Sigmoid colon (tissue), 3 donors: ENCODE results near the gene ATG5.

Experiments
- POLR2A ChIP-seq, 2 donors: fragments of 450-650 bp; IDR thresholded peaks; one replicate each; pipeline ENCODE4 v1.6.1; 2016; ENCODE audit warnings: antibody characterized with exemption in 2 of 2, mild to moderate bottlenecking in 2 of 2, moderate library complexity in 2 of 2
- TF ChIP-seq, protein P1 (sequence below), 4 experiments: fragments of 450-650 bp in 3 of 4; fragments of 200-600 bp in 1 of 4; IDR thresholded peaks; one replicate each; pipeline ENCODE4 v1.5.1; 2016 to 2019; ENCODE audit warnings: antibody characterized with exemption in 4 of 4, mild to moderate bottlenecking in 3 of 4, moderate library complexity in 2 of 4

DNA sequence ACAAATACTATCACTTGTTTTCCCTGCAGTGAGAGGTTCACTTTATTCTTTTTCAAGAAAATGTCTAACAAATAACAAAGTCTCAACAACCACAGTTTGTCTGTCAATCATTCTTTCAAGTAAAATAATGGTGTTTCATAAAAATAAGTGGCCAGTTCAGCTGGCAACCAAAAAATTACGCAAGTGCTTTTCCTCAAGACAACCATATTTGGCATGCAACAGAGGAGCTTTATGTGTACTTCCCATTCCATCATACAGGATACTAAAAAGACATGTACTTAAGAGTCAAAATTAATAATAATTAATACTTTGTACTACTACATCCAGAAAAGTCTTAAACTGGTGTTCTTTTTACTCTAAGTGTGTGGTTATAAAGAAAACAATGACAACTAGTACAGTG lies 34.6 kb downstream of the ATG5 start:
- TF ChIP-seq, protein P1, sequence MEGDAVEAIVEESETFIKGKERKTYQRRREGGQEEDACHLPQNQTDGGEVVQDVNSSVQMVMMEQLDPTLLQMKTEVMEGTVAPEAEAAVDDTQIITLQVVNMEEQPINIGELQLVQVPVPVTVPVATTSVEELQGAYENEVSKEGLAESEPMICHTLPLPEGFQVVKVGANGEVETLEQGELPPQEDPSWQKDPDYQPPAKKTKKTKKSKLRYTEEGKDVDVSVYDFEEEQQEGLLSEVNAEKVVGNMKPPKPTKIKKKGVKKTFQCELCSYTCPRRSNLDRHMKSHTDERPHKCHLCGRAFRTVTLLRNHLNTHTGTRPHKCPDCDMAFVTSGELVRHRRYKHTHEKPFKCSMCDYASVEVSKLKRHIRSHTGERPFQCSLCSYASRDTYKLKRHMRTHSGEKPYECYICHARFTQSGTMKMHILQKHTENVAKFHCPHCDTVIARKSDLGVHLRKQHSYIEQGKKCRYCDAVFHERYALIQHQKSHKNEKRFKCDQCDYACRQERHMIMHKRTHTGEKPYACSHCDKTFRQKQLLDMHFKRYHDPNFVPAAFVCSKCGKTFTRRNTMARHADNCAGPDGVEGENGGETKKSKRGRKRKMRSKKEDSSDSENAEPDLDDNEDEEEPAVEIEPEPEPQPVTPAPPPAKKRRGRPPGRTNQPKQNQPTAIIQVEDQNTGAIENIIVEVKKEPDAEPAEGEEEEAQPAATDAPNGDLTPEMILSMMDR (IDR thresholded peaks at IDR 0.05) = no peak
- no peak for TF ChIP-seq POLR2A (IDR thresholded peaks at IDR 0.05)
